Prostate gland (tissue), 2 donors: ENCODE results near the gene DMRTB1. TPM values are rescaled to one million over a fixed set of nuclear protein-coding genes. Genes with fewer than 3 reads are reported as not detected.

Source experiments
- DNase-seq: peaks from one replicate; pipeline ENCODE4 v3.0.0-alpha.2; 2019; ENCODE audit warnings: low spot score
- H3K27ac ChIP-seq, 2 donors: fragments of 200-600 bp; sonication (generic); 2 replicates each; pipeline ENCODE4 v1.5.1; 2017 to 2019
- H3K27me3 ChIP-seq: fragments of 200-600 bp; sonication (generic); replicated peaks from 2 replicates; pipeline ENCODE4 v1.5.1; 2019; ENCODE audit not compliant: insufficient read depth
- H3K36me3 ChIP-seq, 2 donors: fragments of 200-600 bp; sonication (generic); 1 replicate in 1 of 2; 2 replicates in 1 of 2; pipeline versions ENCODE4 v1.5.1 to v1.8.1; 2017 to 2019
- H3K4me1 ChIP-seq: fragments of 200-600 bp; sonication (generic); replicated peaks from 2 replicates; pipeline ENCODE4 v1.5.1; 2019
- H3K4me3 ChIP-seq, 2 donors: fragments of 200-600 bp; sonication (generic); 2 replicates each; pipeline ENCODE4 v1.5.1; 2017 to 2019
- H3K9me3 ChIP-seq: fragments of 200-600 bp; sonication (generic); 2 replicates; pipeline ENCODE4 v1.5.1; 2017
- POLR2A ChIP-seq: fragments of 450-650 bp; IDR thresholded peaks from one replicate; pipeline ENCODE4 v1.6.1; 2016; ENCODE audit warnings: antibody characterized with exemption, mild to moderate bottlenecking
- POLR2AphosphoS5 ChIP-seq: sonication (generic); formaldehyde crosslinking; IDR thresholded peaks from one replicate; pipeline ENCODE4 v1.6.1; 2017; ENCODE audit warnings: antibody characterized with exemption
- WGBS: methylation state at CpG from one replicate; pipeline ENCODE4 v1.1.5; 2018; 5-methylcytosine and 5-hydroxymethylcytosine counted together
- intact Hi-C: fragments of 100-400 bp; cut with DNase I; formaldehyde crosslinking; loops from one replicate; pipeline ENCODE4 v1.14.2; 2022
- total RNA-seq, 2 donors: library from RNA; depleted of rRNA; stranded (reverse); fragments of >200 nt; gene quantifications; one replicate each; pipeline ENCODE4 v1.1.0, GENCODE V29; 2016
- TF ChIP-seq, protein P1 (sequence below), 4 experiments: fragments of 200-600 bp in 2 of 4; fragments of 450-650 bp in 2 of 4; sonication (generic) in 2 of 4; IDR thresholded peaks; 1 replicate in 3 of 4; 2 replicates in 1 of 4; pipeline ENCODE4 v1.5.1; 2016 to 2019; ENCODE audit warnings: antibody characterized with exemption in 4 of 4, mild to moderate bottlenecking in 2 of 4, moderate library complexity in 2 of 4

The DMRTB1 gene
- total RNA-seq, 2 donors from 2014 or later, result 14.3 TPM; not detected in 1

DNA sequence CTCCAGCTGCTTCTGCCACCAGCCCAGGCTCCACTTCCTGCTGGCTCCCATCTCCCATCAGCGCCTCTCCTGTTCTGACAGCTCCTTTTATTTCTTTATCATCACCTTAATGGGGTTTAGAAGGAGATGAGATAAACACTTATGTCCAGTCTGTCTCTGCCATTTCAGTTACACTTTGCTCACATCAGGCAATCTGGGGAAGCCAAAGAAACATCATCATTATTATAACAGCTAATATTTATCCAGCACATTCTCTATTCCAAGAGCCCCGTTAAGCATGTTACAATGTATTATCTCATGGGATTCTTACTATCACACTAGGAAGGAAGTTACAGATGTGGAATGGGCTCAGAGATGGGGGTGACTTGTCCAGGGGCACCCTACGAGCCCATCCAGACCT lies 31.2 kb downstream of the DMRTB1 start:
- Histone ChIP-seq H3K27me3 (no peaks in the 10 kb centered on the region), H3K27ac (no peak overlapping the region), H3K4me1 (no peaks in the 10 kb centered on the region), H3K4me3 (no peak overlapping the region), H3K9me3 (no peaks in the 10 kb centered on the region), H3K36me3 (no peaks in the 10 kb centered on the region)
- TF ChIP-seq POLR2AphosphoS5, result no peak
- TF ChIP-seq POLR2A, result no peak
- TF ChIP-seq, protein P1, sequence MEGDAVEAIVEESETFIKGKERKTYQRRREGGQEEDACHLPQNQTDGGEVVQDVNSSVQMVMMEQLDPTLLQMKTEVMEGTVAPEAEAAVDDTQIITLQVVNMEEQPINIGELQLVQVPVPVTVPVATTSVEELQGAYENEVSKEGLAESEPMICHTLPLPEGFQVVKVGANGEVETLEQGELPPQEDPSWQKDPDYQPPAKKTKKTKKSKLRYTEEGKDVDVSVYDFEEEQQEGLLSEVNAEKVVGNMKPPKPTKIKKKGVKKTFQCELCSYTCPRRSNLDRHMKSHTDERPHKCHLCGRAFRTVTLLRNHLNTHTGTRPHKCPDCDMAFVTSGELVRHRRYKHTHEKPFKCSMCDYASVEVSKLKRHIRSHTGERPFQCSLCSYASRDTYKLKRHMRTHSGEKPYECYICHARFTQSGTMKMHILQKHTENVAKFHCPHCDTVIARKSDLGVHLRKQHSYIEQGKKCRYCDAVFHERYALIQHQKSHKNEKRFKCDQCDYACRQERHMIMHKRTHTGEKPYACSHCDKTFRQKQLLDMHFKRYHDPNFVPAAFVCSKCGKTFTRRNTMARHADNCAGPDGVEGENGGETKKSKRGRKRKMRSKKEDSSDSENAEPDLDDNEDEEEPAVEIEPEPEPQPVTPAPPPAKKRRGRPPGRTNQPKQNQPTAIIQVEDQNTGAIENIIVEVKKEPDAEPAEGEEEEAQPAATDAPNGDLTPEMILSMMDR (IDR thresholded peaks at IDR 0.05), result no peak
- WGBS, result 42% methylated on average over 3 of the region's 3 CpGs
- DNase-seq, result no peak
- intact Hi-C loops, result no loop called here

DNA sequence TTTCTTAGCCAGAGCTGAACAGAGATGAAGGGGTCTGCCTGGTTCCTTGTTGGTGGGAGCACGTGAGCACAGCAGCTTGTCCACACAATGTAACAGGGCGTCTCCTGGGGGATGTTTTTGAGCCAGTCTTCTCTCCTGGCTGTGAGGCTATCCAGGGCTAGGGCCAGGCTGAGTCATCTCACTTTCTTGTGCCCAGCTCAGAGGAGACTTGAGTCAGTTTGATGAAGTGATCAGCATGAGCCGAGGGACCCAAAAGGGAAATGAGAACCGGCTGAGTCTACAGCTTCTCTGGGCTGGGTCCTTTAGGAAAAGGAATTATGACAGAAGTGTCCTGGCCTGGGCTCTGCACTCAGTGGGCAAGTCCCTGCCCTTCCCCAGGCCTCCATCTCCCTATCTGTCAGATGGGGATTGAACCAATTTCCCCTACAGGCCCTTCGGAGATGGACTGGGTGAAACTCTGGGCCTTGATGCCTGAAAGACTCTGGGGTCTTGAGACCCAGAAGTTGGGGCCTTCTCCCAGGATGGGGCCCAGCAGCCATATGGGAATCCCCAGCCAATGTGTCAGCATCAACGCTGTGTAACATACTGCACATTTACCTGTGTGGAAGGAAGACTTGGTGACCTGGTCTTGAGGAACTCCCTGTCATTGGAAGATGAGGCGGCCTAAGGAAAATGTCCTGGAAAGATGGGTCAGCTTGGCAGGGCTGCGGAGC lies 36.6 kb downstream of the DMRTB1 start:
- no peaks in the 10 kb centered on the region for H3K4me1 ChIP-seq
- no peak overlapping the region for H3K27ac ChIP-seq
- H3K27me3 ChIP-seq, result no peaks in the 10 kb centered on the region
- no peaks in the 10 kb centered on the region for H3K9me3 ChIP-seq
- TF ChIP-seq, protein P1 (IDR thresholded peaks at IDR 0.05), result no peak
- TF ChIP-seq POLR2A, result no peak
- TF ChIP-seq POLR2AphosphoS5, result no peak
- no peak overlapping the region for H3K4me3 ChIP-seq
- no peak for DNase-seq
- intact Hi-C loops, result no loop called here
- H3K36me3 ChIP-seq, result no peaks in the 10 kb centered on the region
- WGBS, result 97% methylated on average over 8 of the region's 8 CpGs

DNA sequence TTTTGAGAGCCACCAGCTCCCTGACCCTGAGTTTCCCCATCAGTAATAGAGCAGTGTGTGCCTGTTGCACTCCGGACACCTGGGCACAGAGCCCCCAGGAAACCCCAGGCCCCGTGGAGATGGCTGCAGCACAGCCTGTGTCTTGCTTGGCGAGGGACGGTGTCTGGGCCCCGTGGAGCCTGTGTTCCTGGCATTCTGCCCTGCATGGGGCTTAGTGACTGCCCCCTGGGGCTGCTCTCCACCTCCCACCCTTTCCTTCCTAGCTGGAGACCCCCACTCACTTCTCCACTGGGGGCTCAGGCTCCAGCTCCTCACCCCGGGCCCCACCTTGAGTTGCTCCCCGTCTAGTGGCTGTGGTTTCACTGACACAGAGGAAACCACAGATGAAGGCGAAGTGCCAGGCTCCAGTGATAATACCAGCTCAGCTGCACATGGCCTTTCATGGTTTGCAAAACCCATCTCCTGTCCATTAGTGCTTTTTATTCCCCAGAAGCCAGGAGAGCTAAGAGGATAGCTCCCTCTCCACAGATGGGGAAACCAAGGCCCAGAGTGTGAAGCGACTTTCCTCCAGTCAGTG lies 39.4 kb downstream of the DMRTB1 start:
- TF ChIP-seq POLR2AphosphoS5 (no peak), POLR2A (no peak)
- TF ChIP-seq, protein P1 (IDR thresholded peaks at IDR 0.05), result no peak
- Histone ChIP-seq H3K4me3 (no peak overlapping the region), H3K4me1 (no peaks in the 10 kb centered on the region), H3K27ac (no peak overlapping the region), H3K9me3 (no peaks in the 10 kb centered on the region), H3K27me3 (no peaks in the 10 kb centered on the region), H3K36me3 (no peaks in the 10 kb centered on the region)
- WGBS, result 53% methylated on average over 9 of the region's 9 CpGs
- no peak for DNase-seq
- intact Hi-C loops, result no loop called here

DNA sequence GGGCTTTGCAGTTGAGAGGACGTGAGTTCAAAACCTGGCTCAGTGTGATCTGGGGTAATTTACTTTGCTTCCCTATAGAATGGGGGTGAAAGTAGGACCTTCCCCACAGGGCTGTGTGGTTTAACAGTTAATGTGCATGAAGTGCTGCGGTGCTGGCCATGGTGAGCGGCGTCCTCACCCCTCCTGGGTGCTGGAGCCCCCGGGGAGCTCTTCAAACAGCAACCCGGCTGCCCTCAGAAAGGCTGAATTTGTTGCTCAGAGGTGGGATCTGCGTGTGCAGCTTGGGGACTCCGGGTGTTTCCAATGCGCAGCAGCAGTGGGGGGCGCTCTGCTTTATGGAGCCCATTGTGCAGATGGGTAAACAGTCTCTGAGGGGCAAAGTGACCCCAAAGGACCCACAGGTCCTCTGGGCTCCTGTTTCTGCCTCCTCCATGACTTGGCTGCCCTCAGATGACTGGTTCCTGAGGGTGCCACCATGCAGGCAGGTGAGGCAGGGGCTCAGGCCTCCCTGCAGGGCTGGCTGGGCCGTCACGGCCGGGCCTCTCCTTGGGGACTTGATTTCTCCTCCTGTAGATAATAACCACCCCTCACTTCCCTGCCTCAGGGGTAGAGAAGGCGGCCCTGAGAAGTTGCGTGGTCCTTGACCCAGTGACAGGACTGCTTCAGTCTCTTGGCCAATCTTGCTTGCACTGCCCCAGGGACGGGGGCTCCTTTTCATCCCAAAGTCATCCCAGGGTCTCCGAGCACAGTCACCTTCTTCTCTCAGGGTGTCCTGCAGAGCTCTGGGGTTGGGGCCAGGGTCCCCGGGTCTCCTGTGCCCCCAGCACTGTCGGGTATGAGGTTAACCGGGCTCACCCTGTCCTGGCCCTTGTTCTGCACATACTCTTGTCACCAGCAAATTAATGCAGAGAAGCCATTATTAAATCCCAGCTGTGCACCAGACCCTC lies 40.3 kb downstream of the DMRTB1 start:
- H3K36me3 ChIP-seq, result no peaks in the 10 kb centered on the region
- H3K4me1 ChIP-seq, result no peaks in the 10 kb centered on the region
- WGBS, result 92% methylated on average over 19 of the region's 20 CpGs
- no peak overlapping the region for H3K27ac ChIP-seq
- H3K27me3 ChIP-seq, result no peaks in the 10 kb centered on the region
- intact Hi-C loops, result no loop called here
- H3K4me3 ChIP-seq, result no peak overlapping the region
- H3K9me3 ChIP-seq, result no peaks in the 10 kb centered on the region
- no peak for DNase-seq
- TF ChIP-seq POLR2AphosphoS5 (no peak), POLR2A (no peak)
- TF ChIP-seq, protein P1 (IDR thresholded peaks at IDR 0.05), result no peak
